ENCODE measurements around the gene PER1.

GRCh38 chr17:8155231-8155995, 3.2 kb upstream of the PER1 start:
- TF ChIP-seq CTCF (IDR thresholded peaks at IDR 0.05; ENCODE audit: control extremely low read depth in 1 of 3, insufficient read depth in 1 of 3, low read depth in 1 of 3, low read length in 3 of 3) (no peak), POLR2AphosphoS5 (IDR thresholded peaks at IDR 0.05; ENCODE audit: low read depth, low read length) (no peak), USF2 (IDR thresholded peaks at IDR 0.05; ENCODE audit: low read length) (no peak), POLR2A (IDR thresholded peaks at IDR 0.05; ENCODE audit: control extremely low read depth in 1 of 2, low read depth in 2 of 2, low read length in 2 of 2) (peak in 1 of 2 experiments; percentile 28; a peak in 1 of 3 replicates), TAF1 (IDR thresholded peaks at IDR 0.05; ENCODE audit: low read depth, low read length) (no peak), BACH1 (IDR thresholded peaks at IDR 0.05; ENCODE audit: low read length) (no peak), CREB1 (IDR thresholded peaks at IDR 0.05) (no peak), CHD7 (IDR thresholded peaks at IDR 0.05; ENCODE audit: insufficient replicate concordance, low read length) (no peak), EZH2 (IDR thresholded peaks at IDR 0.05; ENCODE audit: low read depth, low read length, severe bottlenecking) (no peak), GABPA (IDR thresholded peaks at IDR 0.05; ENCODE audit: borderline replicate concordance, insufficient read depth, low read length) (no peak)

Data from H1 (cell line).